Measurements from ENCODE around the gene TBCA. TPM values are rescaled to one million over a fixed set of nuclear protein-coding genes. Genes with fewer than 3 reads are reported as not detected.
A peak's percentile ranks its signal among the peaks of the same experiment; 100 is the strongest.

TBCA gene
- total and polyA plus RNA-seq, 2 of the 13 experiments (the other 11 are each of a cell fraction or from before 2014, with no cell fraction given), result 93.8 to 309 TPM

DNA sequence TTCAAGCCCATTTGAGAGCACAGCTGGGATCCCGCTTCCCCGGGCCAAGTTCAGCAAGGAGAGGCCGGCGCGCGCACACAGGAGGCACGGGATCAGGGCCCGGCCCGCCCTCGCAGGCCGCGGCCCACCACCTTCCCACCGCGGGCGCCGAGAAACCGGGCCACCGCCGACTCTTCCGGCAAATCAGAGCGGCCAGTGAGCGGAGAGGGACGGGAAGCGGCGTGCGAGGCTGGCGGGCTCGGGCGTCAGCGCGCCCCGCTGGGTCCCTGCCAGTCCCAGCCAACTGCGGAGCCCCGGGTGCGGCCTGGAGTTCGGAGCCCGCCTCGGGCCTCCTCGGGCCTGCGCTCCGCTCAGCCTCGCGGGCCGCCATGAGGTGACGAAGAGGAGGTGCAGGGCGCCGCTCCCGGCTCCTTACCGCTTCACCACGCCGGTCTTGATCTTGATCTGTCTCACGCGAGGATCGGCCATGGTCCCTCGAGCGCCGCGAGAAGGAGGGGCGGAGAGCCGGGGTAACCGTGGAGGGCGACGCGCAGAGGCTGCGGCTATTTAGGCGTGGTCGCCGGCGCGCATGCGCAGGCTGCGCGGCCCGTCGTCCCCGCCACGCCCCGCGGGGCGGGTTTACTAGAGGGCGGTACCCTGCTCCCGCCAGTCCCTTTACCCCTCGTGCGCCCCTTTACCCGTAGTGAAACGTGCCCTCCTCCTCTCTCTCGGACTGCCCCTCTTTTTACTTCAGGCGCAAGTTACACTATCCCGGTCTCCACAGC, at the start of gene TBCA (continued):
- TF ChIP-seq, protein P1, sequence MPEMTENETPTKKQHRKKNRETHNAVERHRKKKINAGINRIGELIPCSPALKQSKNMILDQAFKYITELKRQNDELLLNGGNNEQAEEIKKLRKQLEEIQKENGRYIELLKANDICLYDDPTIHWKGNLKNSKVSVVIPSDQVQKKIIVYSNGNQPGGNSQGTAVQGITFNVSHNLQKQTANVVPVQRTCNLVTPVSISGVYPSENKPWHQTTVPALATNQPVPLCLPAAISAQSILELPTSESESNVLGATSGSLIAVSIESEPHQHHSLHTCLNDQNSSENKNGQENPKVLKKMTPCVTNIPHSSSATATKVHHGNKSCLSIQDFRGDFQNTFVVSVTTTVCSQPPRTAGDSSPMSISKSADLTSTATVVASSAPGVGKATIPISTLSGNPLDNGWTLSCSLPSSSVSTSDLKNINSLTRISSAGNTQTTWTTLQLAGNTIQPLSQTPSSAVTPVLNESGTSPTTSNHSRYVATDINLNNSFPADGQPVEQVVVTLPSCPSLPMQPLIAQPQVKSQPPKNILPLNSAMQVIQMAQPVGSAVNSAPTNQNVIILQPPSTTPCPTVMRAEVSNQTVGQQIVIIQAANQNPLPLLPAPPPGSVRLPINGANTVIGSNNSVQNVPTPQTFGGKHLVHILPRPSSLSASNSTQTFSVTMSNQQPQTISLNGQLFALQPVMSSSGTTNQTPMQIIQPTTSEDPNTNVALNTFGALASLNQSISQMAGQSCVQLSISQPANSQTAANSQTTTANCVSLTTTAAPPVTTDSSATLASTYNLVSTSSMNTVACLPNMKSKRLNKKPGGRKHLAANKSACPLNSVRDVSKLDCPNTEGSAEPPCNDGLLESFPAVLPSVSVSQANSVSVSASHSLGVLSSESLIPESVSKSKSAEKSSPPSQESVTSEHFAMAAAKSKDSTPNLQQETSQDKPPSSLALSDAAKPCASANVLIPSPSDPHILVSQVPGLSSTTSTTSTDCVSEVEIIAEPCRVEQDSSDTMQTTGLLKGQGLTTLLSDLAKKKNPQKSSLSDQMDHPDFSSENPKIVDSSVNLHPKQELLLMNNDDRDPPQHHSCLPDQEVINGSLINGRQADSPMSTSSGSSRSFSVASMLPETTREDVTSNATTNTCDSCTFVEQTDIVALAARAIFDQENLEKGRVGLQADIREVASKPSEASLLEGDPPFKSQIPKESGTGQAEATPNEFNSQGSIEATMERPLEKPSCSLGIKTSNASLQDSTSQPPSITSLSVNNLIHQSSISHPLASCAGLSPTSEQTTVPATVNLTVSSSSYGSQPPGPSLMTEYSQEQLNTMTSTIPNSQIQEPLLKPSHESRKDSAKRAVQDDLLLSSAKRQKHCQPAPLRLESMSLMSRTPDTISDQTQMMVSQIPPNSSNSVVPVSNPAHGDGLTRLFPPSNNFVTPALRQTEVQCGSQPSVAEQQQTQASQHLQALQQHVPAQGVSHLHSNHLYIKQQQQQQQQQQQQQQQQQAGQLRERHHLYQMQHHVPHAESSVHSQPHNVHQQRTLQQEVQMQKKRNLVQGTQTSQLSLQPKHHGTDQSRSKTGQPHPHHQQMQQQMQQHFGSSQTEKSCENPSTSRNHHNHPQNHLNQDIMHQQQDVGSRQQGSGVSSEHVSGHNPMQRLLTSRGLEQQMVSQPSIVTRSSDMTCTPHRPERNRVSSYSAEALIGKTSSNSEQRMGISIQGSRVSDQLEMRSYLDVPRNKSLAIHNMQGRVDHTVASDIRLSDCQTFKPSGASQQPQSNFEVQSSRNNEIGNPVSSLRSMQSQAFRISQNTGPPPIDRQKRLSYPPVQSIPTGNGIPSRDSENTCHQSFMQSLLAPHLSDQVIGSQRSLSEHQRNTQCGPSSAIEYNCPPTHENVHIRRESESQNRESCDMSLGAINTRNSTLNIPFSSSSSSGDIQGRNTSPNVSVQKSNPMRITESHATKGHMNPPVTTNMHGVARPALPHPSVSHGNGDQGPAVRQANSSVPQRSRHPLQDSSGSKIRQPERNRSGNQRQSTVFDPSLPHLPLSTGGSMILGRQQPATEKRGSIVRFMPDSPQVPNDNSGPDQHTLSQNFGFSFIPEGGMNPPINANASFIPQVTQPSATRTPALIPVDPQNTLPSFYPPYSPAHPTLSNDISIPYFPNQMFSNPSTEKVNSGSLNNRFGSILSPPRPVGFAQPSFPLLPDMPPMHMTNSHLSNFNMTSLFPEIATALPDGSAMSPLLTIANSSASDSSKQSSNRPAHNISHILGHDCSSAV (CRISPR knock-in tag; IDR thresholded peaks at IDR 0.05; ENCODE audit: borderline replicate concordance), result 0 out of 2 replicates have a peak, but pooled peaks have one; percentile 31
- TF ChIP-seq, protein P2, sequence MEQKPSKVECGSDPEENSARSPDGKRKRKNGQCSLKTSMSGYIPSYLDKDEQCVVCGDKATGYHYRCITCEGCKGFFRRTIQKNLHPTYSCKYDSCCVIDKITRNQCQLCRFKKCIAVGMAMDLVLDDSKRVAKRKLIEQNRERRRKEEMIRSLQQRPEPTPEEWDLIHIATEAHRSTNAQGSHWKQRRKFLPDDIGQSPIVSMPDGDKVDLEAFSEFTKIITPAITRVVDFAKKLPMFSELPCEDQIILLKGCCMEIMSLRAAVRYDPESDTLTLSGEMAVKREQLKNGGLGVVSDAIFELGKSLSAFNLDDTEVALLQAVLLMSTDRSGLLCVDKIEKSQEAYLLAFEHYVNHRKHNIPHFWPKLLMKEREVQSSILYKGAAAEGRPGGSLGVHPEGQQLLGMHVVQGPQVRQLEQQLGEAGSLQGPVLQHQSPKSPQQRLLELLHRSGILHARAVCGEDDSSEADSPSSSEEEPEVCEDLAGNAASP (CRISPR knock-in tag; IDR thresholded peaks at IDR 0.05; ENCODE audit: borderline replicate concordance), result no peak
- no peak for TF ChIP-seq RFX1 (IDR thresholded peaks at IDR 0.05)
- TF ChIP-seq, protein P3, sequence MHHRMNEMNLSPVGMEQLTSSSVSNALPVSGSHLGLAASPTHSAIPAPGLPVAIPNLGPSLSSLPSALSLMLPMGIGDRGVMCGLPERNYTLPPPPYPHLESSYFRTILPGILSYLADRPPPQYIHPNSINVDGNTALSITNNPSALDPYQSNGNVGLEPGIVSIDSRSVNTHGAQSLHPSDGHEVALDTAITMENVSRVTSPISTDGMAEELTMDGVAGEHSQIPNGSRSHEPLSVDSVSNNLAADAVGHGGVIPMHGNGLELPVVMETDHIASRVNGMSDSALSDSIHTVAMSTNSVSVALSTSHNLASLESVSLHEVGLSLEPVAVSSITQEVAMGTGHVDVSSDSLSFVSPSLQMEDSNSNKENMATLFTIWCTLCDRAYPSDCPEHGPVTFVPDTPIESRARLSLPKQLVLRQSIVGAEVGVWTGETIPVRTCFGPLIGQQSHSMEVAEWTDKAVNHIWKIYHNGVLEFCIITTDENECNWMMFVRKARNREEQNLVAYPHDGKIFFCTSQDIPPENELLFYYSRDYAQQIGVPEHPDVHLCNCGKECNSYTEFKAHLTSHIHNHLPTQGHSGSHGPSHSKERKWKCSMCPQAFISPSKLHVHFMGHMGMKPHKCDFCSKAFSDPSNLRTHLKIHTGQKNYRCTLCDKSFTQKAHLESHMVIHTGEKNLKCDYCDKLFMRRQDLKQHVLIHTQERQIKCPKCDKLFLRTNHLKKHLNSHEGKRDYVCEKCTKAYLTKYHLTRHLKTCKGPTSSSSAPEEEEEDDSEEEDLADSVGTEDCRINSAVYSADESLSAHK (CRISPR knock-in tag; IDR thresholded peaks at IDR 0.05; ENCODE audit: borderline replicate concordance), result no peak
- peak; percentile 70 for TF ChIP-seq HNRNPK (IDR thresholded peaks at IDR 0.05; ENCODE audit: low read depth, low read length, poor library complexity, severe bottlenecking)
- no peak for TF ChIP-seq SRSF1 (optimal IDR thresholded peaks at IDR 0.05; ENCODE audit: low read depth, low read length)
- no peak for TF ChIP-seq ZNF280B (CRISPR knock-in tag; IDR thresholded peaks at IDR 0.05; ENCODE audit: borderline replicate concordance)
- peak; percentile 78; the same call in 1 of the 2 replicates for TF ChIP-seq DMAP1 (CRISPR knock-in tag; IDR thresholded peaks at IDR 0.05)
- peak; percentile 90 for TF ChIP-seq ZFP91 (CRISPR knock-in tag; IDR thresholded peaks at IDR 0.05; ENCODE audit: borderline replicate concordance)
- no peak for TF ChIP-seq SOX6 (IDR thresholded peaks at IDR 0.05)
- TF ChIP-seq SOX6 (CRISPR knock-in tag; IDR thresholded peaks at IDR 0.05), result no peak
- TF ChIP-seq NONO (IDR thresholded peaks at IDR 0.05), result no peak
- peak; percentile 80 for TF ChIP-seq NONO (CRISPR knock-in tag; conservative IDR thresholded peaks at IDR 0.05)

All from HepG2 (cell line).